CD14-positive monocyte (primary cell): ENCODE data around the gene ACSF3. TPM values are rescaled to one million over a fixed set of nuclear protein-coding genes. Genes with fewer than 3 reads are reported as not detected.
A peak's percentile ranks its signal among the peaks of the same experiment; 100 is the strongest.

Experiments
- DNase-seq, 3 donors: peaks; one replicate each; pipeline ENCODE4 v3.0.0-alpha.2; 2011 to 2022
- H2AFZ ChIP-seq: 2 replicates; pipeline ENCODE4 v1.6.0; 2012; ENCODE audit warnings: mild to moderate bottlenecking, low read depth, low read length, inconsistent platforms; ENCODE audit not compliant: insufficient read depth, poor library complexity, severe bottlenecking
- H3K27ac ChIP-seq, 2 donors: 1 replicate in 1 of 2; 2 replicates in 1 of 2; pipeline ENCODE4 v1.5.1; 2012 to 2013; ENCODE audit warnings: low read length in 2 of 2, control low read depth in 1 of 2, inconsistent platforms in 1 of 2, low read depth in 1 of 2, mild to moderate bottlenecking in 1 of 2
- H3K27me3 ChIP-seq, 2 donors: one replicate each; pipeline versions ENCODE4 v1.6.0 to v1.6.1; 2011 to 2013; ENCODE audit warnings: low read length in 2 of 2; ENCODE audit not compliant: control insufficient read depth in 2 of 2, insufficient read depth in 2 of 2
- H3K36me3 ChIP-seq, 2 donors: replicated peaks in 1 of 2; 1 replicate in 1 of 2; 2 replicates in 1 of 2; pipeline versions ENCODE4 v1.5.1 to v1.6.1; 2012 to 2013; ENCODE audit warnings: low read length in 2 of 2, control low read depth in 1 of 2, inconsistent platforms in 1 of 2, mild to moderate bottlenecking in 1 of 2; ENCODE audit not compliant: insufficient read depth in 2 of 2, control insufficient read depth in 1 of 2
- H3K4me1 ChIP-seq, 2 donors: 1 replicate in 1 of 2; 2 replicates in 1 of 2; pipeline versions ENCODE4 v1.5.1 to v1.6.1; 2012 to 2013; ENCODE audit warnings: low read length in 2 of 2, control low read depth in 1 of 2, inconsistent platforms in 1 of 2, mild to moderate bottlenecking in 1 of 2, moderate library complexity in 1 of 2; ENCODE audit not compliant: insufficient read depth in 2 of 2, control insufficient read depth in 1 of 2
- H3K4me2 ChIP-seq: replicated peaks from 2 replicates; pipeline ENCODE3; 2012; ENCODE audit warnings: low read length, moderate library complexity, mild to moderate bottlenecking; ENCODE audit not compliant: poor library complexity, severe bottlenecking; ENCODE audit errors: extremely low read depth
- H3K4me3 ChIP-seq, 3 experiments: fragments of 200-600 bp in 1 of 3; sonication (generic) in 1 of 3; replicated peaks in 1 of 3; 1 replicate in 2 of 3; 2 replicates in 1 of 3; pipeline ENCODE4 v1.5.1; 2011 to 2013; ENCODE audit warnings: low read length in 3 of 3, mild to moderate bottlenecking in 3 of 3, control low read depth in 2 of 3, low read depth in 2 of 3, inconsistent platforms in 1 of 3, moderate library complexity in 1 of 3
- H3K79me2 ChIP-seq: 2 replicates; pipeline ENCODE4 v1.6.0; 2012; ENCODE audit warnings: mild to moderate bottlenecking, control low read depth, inconsistent platforms, low read length, moderate library complexity; ENCODE audit not compliant: insufficient read depth
- H3K9ac ChIP-seq: 2 replicates; pipeline ENCODE4 v1.6.0; 2017; ENCODE audit warnings: low read length, mild to moderate bottlenecking; ENCODE audit not compliant: insufficient read depth, poor library complexity, severe bottlenecking
- H3K9me3 ChIP-seq, 2 donors: replicated peaks in 1 of 2; 1 replicate in 1 of 2; 2 replicates in 1 of 2; pipeline versions ENCODE4 v1.5.1 to v1.6.1; 2012 to 2013; ENCODE audit warnings: low read length in 2 of 2, control low read depth in 1 of 2; ENCODE audit not compliant: control insufficient read depth in 1 of 2, insufficient read depth in 1 of 2
- H4K20me1 ChIP-seq: 2 replicates; pipeline ENCODE4 v1.6.0; 2012; ENCODE audit warnings: mild to moderate bottlenecking, low read length, control low read depth, moderate library complexity; ENCODE audit not compliant: insufficient read depth
- H3K27ac Mint-ChIP-seq, 7 donors: one replicate each; pipeline ENCODE4 v1.8.0; 2020; ENCODE audit warnings: mild to moderate bottlenecking in 7 of 7, mixed read lengths in 7 of 7, moderate library complexity in 6 of 7, inconsistent platforms in 2 of 7
- H3K27me3 Mint-ChIP-seq, 3 donors: one replicate each; pipeline ENCODE4 v1.8.0; 2021 to 2022; ENCODE audit warnings: low read depth in 3 of 3, mild to moderate bottlenecking in 3 of 3, mixed read lengths in 3 of 3, moderate library complexity in 3 of 3, inconsistent platforms in 1 of 3
- H3K36me3 Mint-ChIP-seq, 2 donors: one replicate each; pipeline ENCODE4 v1.8.0; 2020; ENCODE audit warnings: mixed read lengths in 2 of 2, inconsistent platforms in 1 of 2, mild to moderate bottlenecking in 1 of 2
- H3K4me1 Mint-ChIP-seq: one replicate; pipeline ENCODE4 v1.8.0; 2020; ENCODE audit warnings: mild to moderate bottlenecking, mixed read lengths
- H3K4me3 Mint-ChIP-seq, 2 donors: one replicate each; pipeline ENCODE4 v1.8.0; 2020; ENCODE audit warnings: mild to moderate bottlenecking in 2 of 2, mixed read lengths in 2 of 2, moderate library complexity in 1 of 2
- H3K9me3 Mint-ChIP-seq, 7 donors: one replicate each; pipeline ENCODE4 v1.8.0; 2020 to 2022; ENCODE audit warnings: mixed read lengths in 7 of 7, mild to moderate bottlenecking in 6 of 7, moderate library complexity in 6 of 7, inconsistent platforms in 2 of 7
- WGBS: methylation state at CpG from one replicate; pipeline ENCODE4 v1.1.5; 2013; ENCODE audit warnings: missing lambda C conversion rate; ENCODE audit not compliant: insufficient coverage; 5-methylcytosine and 5-hydroxymethylcytosine counted together
- intact Hi-C, 2 donors: fragments of 100-400 bp; cut with micrococcal nuclease; formaldehyde crosslinking; loops; one replicate each; pipeline versions ENCODE4 v1.15.0 to v1.15.1; 2023
- polyA plus RNA-seq, 3 donors: library from polyadenylated mRNA; depleted of rRNA in 1 of 3; unstranded in 2 of 3; stranded (reverse) in 1 of 3; fragments of 300-500 nt in 2 of 3; fragments of >200 nt in 1 of 3; fragmentation: Illumina TruSeq in 2 of 3; gene quantifications; 1 replicate in 2 of 3; 2 replicates in 1 of 3; pipeline ENCODE4 v1.2.3, GENCODE V29; 2012 to 2021
- TF ChIP-seq, protein P1 (sequence below): fragments of 200-600 bp; IDR thresholded peaks from one replicate; pipeline ENCODE4 v1.8.0; 2022; ENCODE audit warnings: antibody characterized with exemption, mild to moderate bottlenecking

The ACSF3 gene
- polyA plus RNA-seq, 3 donors: 23.5 to 26.7 (median 26.4) TPM

DNA sequence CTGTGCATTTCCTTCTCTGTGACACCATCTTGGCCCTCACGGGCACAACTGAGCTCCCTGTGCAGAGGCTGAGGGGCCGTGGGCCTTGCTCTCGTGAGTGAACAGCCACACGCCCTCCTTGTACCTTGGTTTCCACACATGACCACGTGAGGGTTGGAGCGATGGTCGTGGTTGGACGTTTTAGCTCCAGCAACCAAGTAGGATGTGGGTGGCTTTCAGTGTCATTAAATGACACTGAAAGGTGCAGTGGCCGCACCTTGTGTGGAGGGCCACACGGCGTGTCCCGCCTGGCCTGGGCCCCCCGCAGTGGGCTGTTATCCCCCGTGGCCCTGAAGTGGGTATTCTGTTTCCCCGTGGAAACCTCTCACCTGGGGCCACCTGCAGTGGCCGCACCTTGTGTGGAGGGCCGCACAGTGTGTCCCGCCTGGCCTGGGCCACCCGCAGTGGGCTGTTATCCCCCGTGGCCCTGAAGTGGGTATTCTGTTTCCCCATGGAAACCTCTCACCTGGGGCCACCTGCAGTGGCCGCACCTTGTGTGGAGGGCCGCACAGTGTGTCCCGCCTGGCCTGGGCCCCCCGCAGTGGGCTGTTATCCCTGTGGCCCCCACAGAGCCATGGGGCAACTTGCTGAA, 28.2 kb downstream of the ACSF3 start:
- Histone ChIP-seq H3K4me2 (no peak overlapping the region), H3K27ac (no peak overlapping the region), H3K27me3 (no peaks in the 10 kb centered on the region), H4K20me1 (no peaks in the 10 kb centered on the region), H3K9ac (no peak overlapping the region), H3K4me1 (peaks cover 17 to 20% of the 10 kb centered on the region in 2 donors), H3K79me2 (no peaks in the 10 kb centered on the region), H3K4me3 (no peak overlapping the region), H2AFZ (no peak overlapping the region), H3K36me3 (peaks cover 55 to 83% of the 10 kb centered on the region in 2 donors), H3K9me3 (no peaks in the 10 kb centered on the region)
- intact Hi-C loops: no loop called here
- TF ChIP-seq, protein P1, sequence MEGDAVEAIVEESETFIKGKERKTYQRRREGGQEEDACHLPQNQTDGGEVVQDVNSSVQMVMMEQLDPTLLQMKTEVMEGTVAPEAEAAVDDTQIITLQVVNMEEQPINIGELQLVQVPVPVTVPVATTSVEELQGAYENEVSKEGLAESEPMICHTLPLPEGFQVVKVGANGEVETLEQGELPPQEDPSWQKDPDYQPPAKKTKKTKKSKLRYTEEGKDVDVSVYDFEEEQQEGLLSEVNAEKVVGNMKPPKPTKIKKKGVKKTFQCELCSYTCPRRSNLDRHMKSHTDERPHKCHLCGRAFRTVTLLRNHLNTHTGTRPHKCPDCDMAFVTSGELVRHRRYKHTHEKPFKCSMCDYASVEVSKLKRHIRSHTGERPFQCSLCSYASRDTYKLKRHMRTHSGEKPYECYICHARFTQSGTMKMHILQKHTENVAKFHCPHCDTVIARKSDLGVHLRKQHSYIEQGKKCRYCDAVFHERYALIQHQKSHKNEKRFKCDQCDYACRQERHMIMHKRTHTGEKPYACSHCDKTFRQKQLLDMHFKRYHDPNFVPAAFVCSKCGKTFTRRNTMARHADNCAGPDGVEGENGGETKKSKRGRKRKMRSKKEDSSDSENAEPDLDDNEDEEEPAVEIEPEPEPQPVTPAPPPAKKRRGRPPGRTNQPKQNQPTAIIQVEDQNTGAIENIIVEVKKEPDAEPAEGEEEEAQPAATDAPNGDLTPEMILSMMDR: no peak
- H3K4me1 Mint-ChIP-seq: peaks cover 17% of the 10 kb centered on the region
- 87% methylated on average over 14 of the region's 24 CpGs for WGBS
- H3K27me3 Mint-ChIP-seq: peaks cover 0 to 3% (median 0%) of the 10 kb centered on the region in 3 donors
- H3K36me3 Mint-ChIP-seq: peaks cover 75 to 81% of the 10 kb centered on the region in 2 donors
- no peak for DNase-seq
- H3K9me3 Mint-ChIP-seq: peaks cover 0 to 4% (median 2%) of the 10 kb centered on the region in 7 donors
- no peak overlapping the region for H3K4me3 Mint-ChIP-seq
- H3K27ac Mint-ChIP-seq: no peak overlapping the region

DNA sequence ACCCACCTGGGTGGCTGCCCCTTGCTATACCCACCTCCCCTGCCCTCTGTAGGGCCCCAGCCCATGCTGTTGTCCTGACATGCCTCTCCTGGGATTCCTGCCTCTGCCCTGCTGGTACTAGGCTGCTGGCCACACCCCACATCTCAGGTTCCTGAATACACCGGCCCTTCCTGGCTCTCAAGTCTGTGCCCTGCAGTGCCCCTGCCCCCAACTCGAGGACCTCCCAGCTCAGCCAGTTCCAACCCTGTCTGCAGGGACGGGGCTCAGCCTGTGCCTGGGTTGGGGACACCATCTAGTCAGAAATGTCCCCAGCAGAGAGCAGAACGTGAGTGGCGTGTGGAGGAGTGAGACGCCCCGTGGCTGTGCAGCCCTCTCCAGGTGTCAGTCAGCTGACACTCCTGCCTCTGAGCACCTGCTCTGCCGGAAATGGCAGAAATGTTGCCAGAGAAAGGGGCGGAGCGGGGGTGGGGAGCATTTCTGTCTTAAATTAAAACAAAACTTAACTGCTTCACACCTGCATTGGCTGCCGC, 28.7 kb downstream of the ACSF3 start:
- Histone ChIP-seq H3K9ac (no peak overlapping the region), H2AFZ (no peak overlapping the region), H4K20me1 (no peaks in the 10 kb centered on the region), H3K4me2 (no peak overlapping the region), H3K36me3 (peaks cover 49 to 78% of the 10 kb centered on the region in 2 donors), H3K4me1 (peaks cover 17 to 20% of the 10 kb centered on the region in 2 donors), H3K4me3 (no peak overlapping the region), H3K27me3 (no peaks in the 10 kb centered on the region), H3K79me2 (no peaks in the 10 kb centered on the region), H3K27ac (no peak overlapping the region), H3K9me3 (no peaks in the 10 kb centered on the region)
- H3K36me3 Mint-ChIP-seq: peaks cover 72 to 81% of the 10 kb centered on the region in 2 donors
- H3K27ac Mint-ChIP-seq: peak overlapping the region in 1 of 7 donors; percentile 20
- H3K9me3 Mint-ChIP-seq: peaks cover 0 to 4% (median 2%) of the 10 kb centered on the region in 7 donors
- no peak overlapping the region for H3K4me3 Mint-ChIP-seq
- DNase-seq: no peak
- peaks cover 17% of the 10 kb centered on the region for H3K4me1 Mint-ChIP-seq
- peaks cover 0 to 3% (median 0%) of the 10 kb centered on the region in 3 donors for H3K27me3 Mint-ChIP-seq
- WGBS: 96% methylated on average over 8 of the region's 11 CpGs
- TF ChIP-seq, protein P1: no peak
- intact Hi-C loops: no loop called here
